Neural crest cell (in vitro differentiated cells): ENCODE data around the gene PCSK5. TPM values are rescaled to one million over a fixed set of nuclear protein-coding genes. Genes with fewer than 3 reads are reported as not detected.

Experiments
- DNase-seq: peaks from one replicate; pipeline ENCODE4 v3.0.0; 2021; ENCODE audit warnings: low read depth, mixed read lengths, low spot score
- H3K27ac Mint-ChIP-seq: one replicate; pipeline ENCODE4 v1.8.0; 2021; ENCODE audit warnings: mild to moderate bottlenecking, mixed read lengths; ENCODE audit not compliant: unreplicated experiment
- H3K27me3 Mint-ChIP-seq: 2 replicates; pipeline ENCODE4 v1.8.0; 2021; ENCODE audit warnings: low read depth, mild to moderate bottlenecking, mixed read lengths
- H3K36me3 Mint-ChIP-seq: 2 replicates; pipeline ENCODE4 v1.8.0; 2021; ENCODE audit warnings: low read depth, mild to moderate bottlenecking, mixed read lengths
- H3K4me1 Mint-ChIP-seq: 2 replicates; pipeline ENCODE4 v1.8.0; 2021; ENCODE audit warnings: mixed read lengths
- H3K4me3 Mint-ChIP-seq: one replicate; pipeline ENCODE4 v1.8.0; 2021; ENCODE audit warnings: mild to moderate bottlenecking, mixed read lengths
- H3K9me3 Mint-ChIP-seq: 2 replicates; pipeline ENCODE4 v1.8.0; 2021; ENCODE audit warnings: mixed read lengths
- total RNA-seq: library from RNA; stranded (reverse); gene quantifications from 2 replicates; pipeline ENCODE4 v1.2.1, GENCODE V29; 2021
- TF ChIP-seq, protein P1 (sequence below): fragments of 200-600 bp; sonication (generic); conservative IDR thresholded peaks from 2 replicates; pipeline ENCODE4 v1.5.0; 2021; ENCODE audit warnings: antibody characterized with exemption, mild to moderate bottlenecking

PCSK5 gene
- total RNA-seq, 1 donor from 2014 or later = 3.1 TPM

DNA sequence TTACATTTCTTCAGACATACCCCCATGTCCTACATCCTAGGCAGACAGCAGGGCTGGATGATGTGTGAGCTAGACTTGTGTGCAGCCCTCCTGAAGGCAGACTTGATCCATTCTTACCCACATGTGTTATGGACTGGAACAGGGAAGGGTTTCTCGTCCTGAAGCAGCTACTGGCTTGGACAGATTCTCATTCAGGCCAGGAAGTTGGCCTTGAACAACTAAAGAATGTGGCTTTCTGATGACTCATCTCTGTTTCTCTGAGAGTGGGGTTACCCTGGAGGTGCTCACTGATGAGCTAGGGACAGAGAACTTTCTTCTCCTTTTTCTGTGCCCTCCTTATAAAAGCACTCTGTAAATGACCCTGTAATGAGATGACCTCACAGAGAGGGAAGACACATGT lies 246.5 kb downstream of the PCSK5 start:
- Mint-ChIP-seq H3K36me3 (no peaks in the 10 kb centered on the region), H3K4me1 (no peaks in the 10 kb centered on the region), H3K27ac (no peak overlapping the region), H3K9me3 (no peaks in the 10 kb centered on the region), H3K27me3 (no peaks in the 10 kb centered on the region), H3K4me3 (no peak overlapping the region)
- DNase-seq = no peak
- TF ChIP-seq, protein P1, sequence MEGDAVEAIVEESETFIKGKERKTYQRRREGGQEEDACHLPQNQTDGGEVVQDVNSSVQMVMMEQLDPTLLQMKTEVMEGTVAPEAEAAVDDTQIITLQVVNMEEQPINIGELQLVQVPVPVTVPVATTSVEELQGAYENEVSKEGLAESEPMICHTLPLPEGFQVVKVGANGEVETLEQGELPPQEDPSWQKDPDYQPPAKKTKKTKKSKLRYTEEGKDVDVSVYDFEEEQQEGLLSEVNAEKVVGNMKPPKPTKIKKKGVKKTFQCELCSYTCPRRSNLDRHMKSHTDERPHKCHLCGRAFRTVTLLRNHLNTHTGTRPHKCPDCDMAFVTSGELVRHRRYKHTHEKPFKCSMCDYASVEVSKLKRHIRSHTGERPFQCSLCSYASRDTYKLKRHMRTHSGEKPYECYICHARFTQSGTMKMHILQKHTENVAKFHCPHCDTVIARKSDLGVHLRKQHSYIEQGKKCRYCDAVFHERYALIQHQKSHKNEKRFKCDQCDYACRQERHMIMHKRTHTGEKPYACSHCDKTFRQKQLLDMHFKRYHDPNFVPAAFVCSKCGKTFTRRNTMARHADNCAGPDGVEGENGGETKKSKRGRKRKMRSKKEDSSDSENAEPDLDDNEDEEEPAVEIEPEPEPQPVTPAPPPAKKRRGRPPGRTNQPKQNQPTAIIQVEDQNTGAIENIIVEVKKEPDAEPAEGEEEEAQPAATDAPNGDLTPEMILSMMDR = no peak

DNA sequence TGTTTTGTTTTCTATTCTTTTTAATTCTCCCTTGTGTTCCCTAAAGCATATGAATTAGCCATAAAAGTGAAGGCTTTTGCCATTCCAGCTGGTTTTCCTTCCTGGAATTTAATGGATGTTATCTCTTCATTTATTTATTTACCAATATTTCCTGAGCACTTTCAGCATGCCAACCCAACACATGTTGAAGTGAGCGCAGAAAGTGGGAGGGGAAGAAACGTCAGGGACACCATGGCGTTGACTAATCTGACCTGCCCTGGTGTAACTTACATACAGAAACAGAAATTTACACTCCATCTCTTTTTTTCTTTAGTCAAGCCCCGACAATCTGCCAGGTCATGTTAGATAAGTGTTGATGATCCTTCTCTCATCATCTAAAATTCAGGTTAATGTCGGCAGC lies 247.5 kb downstream of the PCSK5 start:
- TF ChIP-seq, protein P1 = no peak
- Mint-ChIP-seq H3K4me1 (no peaks in the 10 kb centered on the region), H3K9me3 (no peaks in the 10 kb centered on the region), H3K36me3 (no peaks in the 10 kb centered on the region), H3K4me3 (no peak overlapping the region), H3K27ac (no peak overlapping the region), H3K27me3 (no peaks in the 10 kb centered on the region)
- DNase-seq = no peak

DNA sequence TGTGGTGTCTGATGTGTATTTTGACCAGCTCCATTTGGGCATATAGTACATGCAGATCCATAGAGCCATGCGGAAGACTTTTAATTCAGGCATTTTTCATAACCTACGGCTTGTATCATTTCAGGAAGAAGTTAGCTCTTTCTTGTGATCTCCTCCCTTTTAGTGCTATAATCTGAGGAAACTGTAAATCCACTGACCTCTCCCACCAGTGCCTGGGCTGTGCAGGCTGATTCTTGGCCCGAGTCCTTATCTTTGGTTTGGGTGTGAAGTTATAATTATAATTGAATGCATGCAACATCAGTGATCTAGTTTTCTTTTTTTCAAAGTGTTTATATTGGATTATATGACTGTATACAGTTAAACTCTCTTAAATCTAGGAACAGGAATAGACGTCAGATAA lies 247.9 kb downstream of the PCSK5 start:
- TF ChIP-seq, protein P1 = no peak
- H3K27ac Mint-ChIP-seq = no peak overlapping the region
- no peaks in the 10 kb centered on the region for H3K9me3 Mint-ChIP-seq
- H3K4me1 Mint-ChIP-seq = no peaks in the 10 kb centered on the region
- H3K4me3 Mint-ChIP-seq = no peak overlapping the region
- H3K27me3 Mint-ChIP-seq = no peaks in the 10 kb centered on the region
- no peak for DNase-seq
- no peaks in the 10 kb centered on the region for H3K36me3 Mint-ChIP-seq

DNA sequence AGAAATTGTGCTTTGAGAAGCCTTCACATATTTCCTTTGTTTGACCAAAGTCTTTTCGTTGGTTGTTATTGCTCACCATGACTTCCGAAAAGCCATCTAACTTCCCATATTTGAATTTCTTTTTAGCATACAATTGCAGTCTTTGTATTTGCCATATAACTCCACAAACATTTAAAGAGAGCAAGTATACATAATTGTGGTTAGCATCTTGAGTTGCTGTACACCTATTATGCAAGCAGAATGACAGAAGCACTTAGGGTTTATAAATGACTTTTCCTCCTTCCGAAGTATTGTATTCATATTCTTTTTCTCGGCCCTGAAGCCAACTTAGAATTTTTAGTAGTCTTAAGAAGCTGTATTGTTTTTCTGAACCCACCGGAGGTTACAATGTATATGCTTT lies 253.4 kb downstream of the PCSK5 start:
- H3K36me3 Mint-ChIP-seq = no peaks in the 10 kb centered on the region
- H3K27me3 Mint-ChIP-seq = no peaks in the 10 kb centered on the region
- TF ChIP-seq, protein P1 = no peak
- no peaks in the 10 kb centered on the region for H3K9me3 Mint-ChIP-seq
- H3K4me1 Mint-ChIP-seq = peaks cover 13% of the 10 kb centered on the region
- no peak overlapping the region for H3K4me3 Mint-ChIP-seq
- no peak for DNase-seq
- H3K27ac Mint-ChIP-seq = no peak overlapping the region

DNA sequence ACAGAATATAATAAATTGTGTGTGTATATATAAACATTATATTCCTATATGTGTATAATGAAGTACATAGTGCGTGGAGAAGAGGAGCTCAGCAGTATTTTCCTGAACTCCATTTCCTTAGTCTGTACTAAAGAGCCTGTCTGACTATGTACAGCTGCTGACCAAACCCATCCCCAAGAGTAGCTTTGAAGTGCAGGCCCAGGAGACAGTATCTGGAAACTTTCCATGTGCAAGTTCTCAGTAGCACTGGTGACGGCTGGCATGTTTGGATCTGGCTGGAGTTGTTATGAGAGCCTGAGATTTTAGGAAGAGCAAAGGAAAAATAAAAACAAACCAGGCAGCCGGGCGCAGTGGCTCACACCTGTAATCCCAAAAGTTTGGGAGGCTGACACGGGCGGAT lies 259.5 kb downstream of the PCSK5 start:
- Mint-ChIP-seq H3K27ac (no peak overlapping the region), H3K9me3 (no peaks in the 10 kb centered on the region), H3K4me1 (peaks cover 13% of the 10 kb centered on the region), H3K27me3 (no peaks in the 10 kb centered on the region), H3K4me3 (no peak overlapping the region), H3K36me3 (no peaks in the 10 kb centered on the region)
- TF ChIP-seq, protein P1 = no peak
- DNase-seq = no peak

DNA sequence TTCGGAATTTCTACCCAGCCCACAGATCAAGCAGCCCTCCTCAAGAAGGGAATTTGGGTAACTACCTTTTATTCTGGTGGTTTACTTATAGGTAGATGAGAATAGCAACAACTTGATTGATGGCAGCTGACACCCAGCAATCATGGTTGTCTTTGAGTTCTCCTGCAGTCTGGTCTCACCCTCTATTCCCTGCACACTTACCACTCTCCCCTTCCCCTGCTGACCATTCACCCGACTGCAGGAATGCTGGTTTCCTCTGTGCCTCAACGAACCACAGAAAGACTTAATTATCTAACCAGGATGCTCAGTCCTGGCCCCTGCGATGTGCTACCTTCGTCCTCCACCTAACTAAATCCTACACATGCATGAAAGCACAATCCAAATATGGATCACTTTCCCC lies 260.8 kb downstream of the PCSK5 start:
- no peaks in the 10 kb centered on the region for H3K27me3 Mint-ChIP-seq
- no peak overlapping the region for H3K27ac Mint-ChIP-seq
- peaks cover 13% of the 10 kb centered on the region for H3K4me1 Mint-ChIP-seq
- H3K9me3 Mint-ChIP-seq = no peaks in the 10 kb centered on the region
- TF ChIP-seq, protein P1 = no peak
- DNase-seq = no peak
- H3K4me3 Mint-ChIP-seq = no peak overlapping the region
- no peaks in the 10 kb centered on the region for H3K36me3 Mint-ChIP-seq
